ENCODE data around the gene CCSER1. TPM values are rescaled to one million over a fixed set of nuclear protein-coding genes. Genes with fewer than 3 reads are reported as not detected.
"Not testable (repeated sequence)": the region's sequence is repeated elsewhere in the genome, so short reads cannot be mapped to it uniquely, and the experiment has no call there.

The CCSER1 gene
- total RNA-seq, 4 donors from 2014 or later: 13.3 to 54.6 (median 34.0) TPM

GRCh38 chr4:91212211-91212610 lies 1085.0 kb downstream of the CCSER1 start:
- WGBS, 2 donors (ENCODE audit: low coverage in 1 of 2): 53 to 69% methylated on average over 3 of the region's 3 CpGs
- H3K27me3 ChIP-seq: no peaks in the 10 kb centered on the region
- in situ Hi-C loops (cut with MboI; ENCODE audit: low pct_ligation_motif_present in 1 of 4, low pct_unique_long_range_greater_than_20kb in 1 of 4, low sequenced_read_pairs in 3 of 4): no loop called here

GRCh38 chr4:91217831-91218403 lies 1090.7 kb downstream of the CCSER1 start:
- H3K4me1 ChIP-seq; in situ Hi-C loops (cut with MboI; ENCODE audit: low pct_ligation_motif_present in 1 of 4, low pct_unique_long_range_greater_than_20kb in 1 of 4, low sequenced_read_pairs in 3 of 4); DNase-seq; H3K36me3 ChIP-seq; H3K27me3 ChIP-seq; H3K27ac ChIP-seq; H3K4me3 ChIP-seq; H3K9me3 ChIP-seq; intact Hi-C loops (cut with DNase I; ENCODE audit: low total_unique reads): not testable (repeated sequence)
- WGBS, 2 donors (ENCODE audit: low coverage in 1 of 2): 93% methylated on average over 11 of the region's 26 CpGs; no CpG with 5 or more reads in 1 of the 2 donors

More at GRCh38 chr4:91212211-91212610, 1085.0 kb downstream of the CCSER1 start:
- no peak for TF ChIP-seq POLR2AphosphoS5 (IDR thresholded peaks at IDR 0.05)
- TF ChIP-seq EP300 (IDR thresholded peaks at IDR 0.05; ENCODE audit: low read depth): no peak
- no peak for TF ChIP-seq POLR2A (IDR thresholded peaks at IDR 0.05)
- no peak for TF ChIP-seq CTCF (IDR thresholded peaks at IDR 0.05)
- no peak for DNase-seq
- Histone ChIP-seq H3K27ac (no peak overlapping the region), H3K4me3 (no peak overlapping the region), H3K4me1 (no peaks in the 10 kb centered on the region), H3K36me3 (no peaks in the 10 kb centered on the region), H3K9me3 (no peaks in the 10 kb centered on the region)
- intact Hi-C loops (cut with DNase I; ENCODE audit: low total_unique reads): no loop called here

GRCh38 chr4:91220315-91220714 lies 1093.1 kb downstream of the CCSER1 start:
- no peaks in the 10 kb centered on the region for H3K27me3 ChIP-seq
- TF ChIP-seq CTCF (IDR thresholded peaks at IDR 0.05) (no peak), POLR2A (IDR thresholded peaks at IDR 0.05) (no peak), EP300 (IDR thresholded peaks at IDR 0.05; ENCODE audit: low read depth) (no peak), POLR2AphosphoS5 (IDR thresholded peaks at IDR 0.05) (no peak)
- intact Hi-C loops (cut with DNase I; ENCODE audit: low total_unique reads) (no loop called here), in situ Hi-C loops (cut with MboI; ENCODE audit: low pct_ligation_motif_present in 1 of 4, low pct_unique_long_range_greater_than_20kb in 1 of 4, low sequenced_read_pairs in 3 of 4) (no loop called here)
- H3K27ac ChIP-seq: no peak overlapping the region
- H3K4me3 ChIP-seq: no peak overlapping the region
- DNase-seq: no peak
- no peaks in the 10 kb centered on the region for H3K36me3 ChIP-seq
- 40 to 69% methylated on average over 1 to 2 of the region's 2 CpGs for WGBS, 2 donors (ENCODE audit: low coverage in 1 of 2)
- no peaks in the 10 kb centered on the region for H3K4me1 ChIP-seq
- no peaks in the 10 kb centered on the region for H3K9me3 ChIP-seq

DNA sequence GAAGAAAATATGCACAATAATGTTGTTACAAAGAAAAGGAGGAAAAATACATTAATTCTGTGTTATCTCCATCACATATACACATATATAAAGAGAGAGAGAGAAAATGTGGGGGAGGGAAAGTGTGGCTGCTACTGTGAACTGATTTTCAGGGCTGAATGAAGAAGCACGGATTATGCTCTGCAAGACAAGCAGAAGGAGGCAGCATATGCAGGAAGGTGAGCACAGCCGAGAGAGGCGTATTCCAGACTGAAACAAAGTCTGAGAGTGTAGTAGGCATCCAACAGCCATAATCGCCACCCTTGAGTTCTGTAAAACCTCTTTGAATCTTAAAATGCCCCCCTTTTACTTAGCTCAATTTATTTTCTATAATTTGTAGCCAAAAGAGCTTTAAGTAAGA lies 1094.8 kb downstream of the CCSER1 start:
- H3K27me3 ChIP-seq: no peaks in the 10 kb centered on the region
- H3K9me3 ChIP-seq: no peaks in the 10 kb centered on the region
- intact Hi-C loops (cut with DNase I; ENCODE audit: low total_unique reads): no loop called here
- H3K36me3 ChIP-seq: no peaks in the 10 kb centered on the region
- 75 to 88% methylated on average over 4 of the region's 4 CpGs for WGBS, 2 donors (ENCODE audit: low coverage in 1 of 2)
- no peak overlapping the region for H3K27ac ChIP-seq
- H3K4me1 ChIP-seq: no peaks in the 10 kb centered on the region
- in situ Hi-C loops (cut with MboI; ENCODE audit: low pct_ligation_motif_present in 1 of 4, low pct_unique_long_range_greater_than_20kb in 1 of 4, low sequenced_read_pairs in 3 of 4): no loop called here
- TF ChIP-seq POLR2AphosphoS5 (IDR thresholded peaks at IDR 0.05) (no peak), EP300 (IDR thresholded peaks at IDR 0.05; ENCODE audit: low read depth) (no peak), POLR2A (IDR thresholded peaks at IDR 0.05) (no peak)
- DNase-seq: no peak
- no peak overlapping the region for H3K4me3 ChIP-seq

- in situ Hi-C loops (cut with MboI; ENCODE audit: low pct_ligation_motif_present in 1 of 4, low pct_unique_long_range_greater_than_20kb in 1 of 4, low sequenced_read_pairs in 3 of 4): no loop called here
- no peak for DNase-seq
- intact Hi-C loops (cut with DNase I; ENCODE audit: low total_unique reads): no loop called here
These were observed 1099.7 kb downstream of the CCSER1 start for GRCh38 chr4:91226867-91227266.

More at GRCh38 chr4:91226867-91227266, 1099.7 kb downstream of the CCSER1 start:
- Histone ChIP-seq H3K27me3 (no peaks in the 10 kb centered on the region), H3K4me3 (no peak overlapping the region), H3K4me1 (no peaks in the 10 kb centered on the region), H3K36me3 (no peaks in the 10 kb centered on the region), H3K9me3 (no peaks in the 10 kb centered on the region), H3K27ac (no peak overlapping the region)
- TF ChIP-seq POLR2A (IDR thresholded peaks at IDR 0.05) (no peak), EP300 (IDR thresholded peaks at IDR 0.05; ENCODE audit: low read depth) (no peak), CTCF (IDR thresholded peaks at IDR 0.05) (no peak), POLR2AphosphoS5 (IDR thresholded peaks at IDR 0.05) (no peak)
- WGBS, 2 donors (ENCODE audit: low coverage in 1 of 2): 80 to 81% methylated on average over 1 of the region's 1 CpG
